BLaER1 treated with 17β-estradiol and CSF1 and Interleukin-3, amounts not matched to agents 10 nM and 100 nM (cell line): ENCODE measurements around the gene DGUOK.
A peak's percentile ranks its signal among the peaks of the same experiment; 100 is the strongest.

Experiments used
- H3K27ac ChIP-seq, 11 experiments: shearing (Covaris generic); formaldehyde crosslinking; 2 replicates each; pipeline ENCODE4 v1.8.1; 2022
- H3K27me3 ChIP-seq, 11 experiments: shearing (Covaris generic); formaldehyde crosslinking; 2 replicates each; pipeline ENCODE4 v1.8.1; 2022
- H3K36me3 ChIP-seq, 11 experiments: shearing (Covaris generic); formaldehyde crosslinking; 2 replicates each; pipeline ENCODE4 v1.8.1; 2022
- H3K4me1 ChIP-seq, 10 experiments: shearing (Covaris generic); formaldehyde crosslinking; 2 replicates each; pipeline ENCODE4 v1.8.1; 2022
- H3K4me2 ChIP-seq, 11 experiments: shearing (Covaris generic); formaldehyde crosslinking; 2 replicates each; pipeline ENCODE4 v1.8.1; 2022
- H3K4me3 ChIP-seq, 10 experiments: shearing (Covaris generic); formaldehyde crosslinking; 2 replicates each; pipeline ENCODE4 v1.8.1; 2022
- H3K9ac ChIP-seq, 11 experiments: shearing (Covaris generic); formaldehyde crosslinking; 2 replicates each; pipeline ENCODE4 v1.8.1; 2022
- H3K9me3 ChIP-seq, 11 experiments: shearing (Covaris generic); formaldehyde crosslinking; replicated peaks in 1 of 11; 2 replicates each; pipeline ENCODE4 v1.8.1; 2022
- H4K20me1 ChIP-seq, 11 experiments: shearing (Covaris generic); formaldehyde crosslinking; 2 replicates each; pipeline ENCODE4 v1.8.1; 2022
- Cebpa-rat ChIP-seq, 11 experiments: shearing (Covaris generic); IDR thresholded peaks; 2 replicates each; pipeline ENCODE4 v1.8.1; 2022

The DGUOK gene

DNA sequence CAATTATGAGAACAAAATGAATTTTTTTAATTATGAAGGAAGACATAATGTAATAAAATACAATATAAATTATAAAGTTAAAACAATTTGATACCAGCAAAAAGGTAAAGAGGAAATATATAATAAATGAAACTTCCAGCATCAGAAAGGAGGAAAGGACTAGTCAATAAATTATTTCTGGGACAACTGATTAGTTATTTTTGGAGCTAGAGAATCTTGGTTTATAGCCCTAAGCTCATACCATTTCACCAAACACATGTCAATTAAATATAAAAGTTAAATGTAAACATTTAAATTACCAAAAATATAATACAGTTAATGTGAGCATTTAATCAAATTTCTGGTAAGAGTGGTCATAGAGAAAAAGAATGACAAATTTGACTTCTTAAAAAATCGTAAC lies 21.7 kb upstream of the DGUOK start:
- H3K27ac ChIP-seq, result no peak overlapping the region
- peaks cover 0 to 18% (median 10%) of the 10 kb centered on the region in 10 experiments; a peak in 15 of 20 replicates for H3K4me1 ChIP-seq
- H3K9me3 ChIP-seq, result no peaks in the 10 kb centered on the region
- no peaks in the 10 kb centered on the region for H3K36me3 ChIP-seq
- no peak overlapping the region for H3K9ac ChIP-seq
- H3K27me3 ChIP-seq, result no peaks in the 10 kb centered on the region
- H3K4me2 ChIP-seq, result no peak overlapping the region
- no peak overlapping the region for H3K4me3 ChIP-seq
- TF ChIP-seq Cebpa-rat (IDR thresholded peaks at IDR 0.05), result no peak
- no peaks in the 10 kb centered on the region for H4K20me1 ChIP-seq

DNA sequence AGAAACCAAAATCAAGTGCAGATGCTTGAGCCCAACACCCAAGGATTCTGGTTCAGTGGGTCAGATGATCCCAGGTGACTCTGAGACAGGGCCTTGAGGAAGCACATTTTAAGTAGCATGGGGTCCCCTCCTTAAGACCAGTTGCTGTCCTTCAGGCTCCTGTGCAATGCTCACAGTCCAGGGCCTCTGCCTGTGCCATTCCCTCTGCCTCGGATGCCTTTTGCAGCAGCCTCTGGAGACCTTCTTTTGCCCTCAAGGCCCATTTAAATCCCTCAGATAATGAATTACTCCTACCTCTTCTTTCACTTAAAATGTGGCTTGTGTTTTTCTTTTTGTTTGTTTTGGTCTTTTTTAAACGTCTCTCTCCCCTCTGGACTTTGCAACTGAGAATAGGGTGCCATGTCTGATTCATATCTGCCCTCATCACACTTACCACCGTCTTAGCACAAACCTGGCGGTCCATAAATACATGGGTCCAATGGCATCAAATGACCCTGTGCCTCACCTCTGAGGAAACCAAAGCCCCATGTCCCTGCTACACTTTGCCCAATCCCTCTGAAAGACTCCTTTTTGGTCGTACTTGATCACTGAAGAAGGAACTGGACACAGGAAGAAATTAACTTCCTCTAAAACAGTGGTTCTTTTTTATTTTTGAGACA lies 19.7 kb upstream of the DGUOK start:
- H4K20me1 ChIP-seq, result no peaks in the 10 kb centered on the region
- H3K4me1 ChIP-seq, result peaks cover 0 to 18% (median 10%) of the 10 kb centered on the region in 10 experiments; a peak in 15 of 20 replicates
- H3K9ac ChIP-seq, result no peak overlapping the region
- H3K9me3 ChIP-seq, result no peaks in the 10 kb centered on the region
- no peak overlapping the region for H3K4me3 ChIP-seq
- H3K36me3 ChIP-seq, result no peaks in the 10 kb centered on the region
- H3K27me3 ChIP-seq, result no peaks in the 10 kb centered on the region
- peak overlapping the region in 2 of 11 experiments; percentile 12 to 13; a peak in 1 of 22 replicates for H3K27ac ChIP-seq
- peak overlapping the region in 8 of 11 experiments; percentile 10 to 62 (median 29); a peak in 12 of 22 replicates for H3K4me2 ChIP-seq
- TF ChIP-seq Cebpa-rat (IDR thresholded peaks at IDR 0.05), result no peak

DNA sequence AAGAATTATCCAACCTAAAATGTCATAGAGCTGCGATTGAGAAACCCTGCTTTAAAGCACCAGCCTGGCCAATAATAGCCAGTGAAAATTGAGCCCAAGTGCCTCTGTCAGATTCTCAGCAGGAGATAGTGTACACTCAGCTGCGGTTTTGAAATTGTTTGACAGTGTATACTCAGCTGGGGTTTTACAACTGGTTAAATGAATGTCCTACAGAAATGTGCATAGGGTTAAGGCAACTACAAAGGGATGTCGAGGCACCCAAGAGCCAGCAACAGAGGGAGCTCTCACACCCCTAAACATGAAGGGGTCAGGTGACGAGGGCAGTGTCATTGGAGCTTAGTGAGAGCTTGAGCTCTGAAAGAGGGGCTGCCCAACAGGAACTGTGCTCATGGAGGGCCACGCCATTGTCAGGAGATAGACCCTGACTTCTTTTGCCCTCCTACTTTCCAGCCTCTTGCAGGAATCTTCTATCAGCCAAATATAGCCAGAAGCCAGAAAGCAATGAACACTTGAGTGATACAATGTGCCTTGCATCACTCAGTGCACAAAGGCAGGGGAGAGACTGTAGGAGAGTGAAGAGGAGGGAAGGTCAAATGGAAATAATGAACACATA lies 18.7 kb upstream of the DGUOK start:
- H3K27me3 ChIP-seq, result no peaks in the 10 kb centered on the region
- H3K36me3 ChIP-seq, result no peaks in the 10 kb centered on the region
- H3K4me3 ChIP-seq, result no peak overlapping the region
- H3K27ac ChIP-seq, result no peak overlapping the region; a peak in 1 of 22 replicates
- H3K9me3 ChIP-seq, result no peaks in the 10 kb centered on the region
- H3K4me2 ChIP-seq, result peak overlapping the region in 5 of 11 experiments; percentile 25 to 62 (median 38); a peak in 10 of 22 replicates
- no peak for TF ChIP-seq Cebpa-rat (IDR thresholded peaks at IDR 0.05)
- H3K9ac ChIP-seq, result no peak overlapping the region
- H4K20me1 ChIP-seq, result no peaks in the 10 kb centered on the region
- peaks cover 0 to 18% (median 10%) of the 10 kb centered on the region in 10 experiments; a peak in 15 of 20 replicates for H3K4me1 ChIP-seq

DNA sequence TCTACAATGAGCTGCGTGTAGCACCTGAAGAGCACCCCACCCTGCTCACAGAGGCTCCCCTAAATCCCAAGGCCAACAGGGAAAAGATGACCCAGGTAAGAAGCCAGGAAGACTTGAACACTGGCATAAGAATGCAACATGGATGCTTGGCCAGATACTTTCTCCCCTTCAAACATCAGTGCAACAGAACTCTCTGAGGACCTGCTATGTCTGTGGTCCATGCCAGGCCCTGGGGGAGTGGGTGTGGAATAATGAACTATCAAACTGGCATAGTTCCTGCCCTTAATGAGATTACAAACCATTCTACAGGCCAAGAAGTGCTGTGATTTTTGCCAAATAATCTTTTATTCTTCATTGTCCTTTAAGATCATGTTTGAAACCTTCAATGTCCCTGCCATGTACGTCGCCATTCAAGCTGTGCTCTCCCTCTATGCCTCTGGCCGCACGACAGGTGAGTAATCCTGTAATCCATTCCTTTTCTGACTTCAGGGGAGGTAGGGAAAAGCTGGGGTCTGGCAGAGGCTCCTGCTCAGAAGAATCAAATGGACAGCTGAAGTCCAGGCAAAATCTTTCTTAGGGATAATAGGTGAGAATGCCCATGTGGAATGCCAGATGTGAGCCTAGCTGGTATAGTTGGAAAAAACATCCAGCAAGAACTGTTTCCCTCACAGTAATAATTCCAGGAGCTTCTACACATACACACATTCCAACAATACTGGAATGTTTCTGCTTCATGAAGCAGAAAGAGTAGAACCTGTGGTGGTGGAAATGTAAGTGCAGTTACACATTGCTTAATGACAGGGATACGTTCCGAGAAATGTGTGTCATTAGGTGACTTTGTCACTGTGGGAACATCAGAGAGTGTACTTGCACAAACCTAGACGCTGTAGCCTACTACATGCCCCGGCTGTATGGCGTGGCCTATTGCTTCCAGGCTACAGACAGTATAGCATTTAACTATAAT lies 17.7 kb upstream of the DGUOK start:
- peaks cover 0 to 18% (median 10%) of the 10 kb centered on the region in 10 experiments; a peak in 15 of 20 replicates for H3K4me1 ChIP-seq
- H3K4me2 ChIP-seq, result peak overlapping the region in 1 of 11 experiments; percentile 62; a peak in 1 of 22 replicates
- H3K9ac ChIP-seq, result no peak overlapping the region
- no peaks in the 10 kb centered on the region for H3K27me3 ChIP-seq
- H3K9me3 ChIP-seq, result no peaks in the 10 kb centered on the region
- H4K20me1 ChIP-seq, result no peaks in the 10 kb centered on the region
- H3K27ac ChIP-seq, result no peak overlapping the region
- H3K4me3 ChIP-seq, result no peak overlapping the region
- TF ChIP-seq Cebpa-rat (IDR thresholded peaks at IDR 0.05), result no peak
- H3K36me3 ChIP-seq, result no peaks in the 10 kb centered on the region

DNA sequence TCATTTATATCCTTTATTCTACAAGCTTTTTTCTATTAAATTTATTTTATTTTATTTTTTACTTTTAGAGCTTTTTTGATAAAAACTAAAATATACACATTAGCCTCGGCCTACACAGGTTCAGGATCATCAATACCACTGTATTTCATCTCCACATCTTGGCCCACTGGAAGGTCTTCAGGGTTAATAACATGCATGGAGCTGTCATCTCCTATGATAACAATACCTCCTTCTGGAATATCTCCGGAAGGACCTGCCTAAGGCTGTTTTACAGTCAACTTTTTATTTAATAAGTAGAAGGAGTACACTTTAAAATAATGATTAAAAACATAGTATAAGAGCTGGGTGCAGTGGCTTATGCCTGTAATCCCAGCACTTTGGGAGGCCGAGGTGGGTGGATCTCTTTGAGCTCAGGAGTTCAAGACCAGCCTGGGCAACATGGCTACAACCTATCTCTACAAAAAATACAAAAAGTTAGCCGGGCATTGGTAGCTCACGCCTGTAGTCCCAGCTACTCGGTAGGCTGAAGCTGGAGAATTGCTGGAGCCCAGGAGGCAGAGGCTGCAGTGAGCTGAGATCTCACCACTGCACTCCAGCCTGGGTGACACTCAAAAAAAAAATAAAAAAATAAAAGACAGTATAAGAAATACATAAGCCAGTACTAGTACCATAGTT lies 15.7 kb upstream of the DGUOK start:
- H3K4me3 ChIP-seq, result no peak overlapping the region
- no peak overlapping the region for H3K9ac ChIP-seq
- TF ChIP-seq Cebpa-rat (IDR thresholded peaks at IDR 0.05), result no peak
- no peaks in the 10 kb centered on the region for H3K9me3 ChIP-seq
- peaks cover 0 to 30% (median 12%) of the 10 kb centered on the region in 10 experiments; a peak in 16 of 20 replicates for H3K4me1 ChIP-seq
- no peaks in the 10 kb centered on the region for H4K20me1 ChIP-seq
- H3K36me3 ChIP-seq, result no peaks in the 10 kb centered on the region
- H3K4me2 ChIP-seq, result no peak overlapping the region
- no peak overlapping the region for H3K27ac ChIP-seq
- H3K27me3 ChIP-seq, result no peaks in the 10 kb centered on the region

DNA sequence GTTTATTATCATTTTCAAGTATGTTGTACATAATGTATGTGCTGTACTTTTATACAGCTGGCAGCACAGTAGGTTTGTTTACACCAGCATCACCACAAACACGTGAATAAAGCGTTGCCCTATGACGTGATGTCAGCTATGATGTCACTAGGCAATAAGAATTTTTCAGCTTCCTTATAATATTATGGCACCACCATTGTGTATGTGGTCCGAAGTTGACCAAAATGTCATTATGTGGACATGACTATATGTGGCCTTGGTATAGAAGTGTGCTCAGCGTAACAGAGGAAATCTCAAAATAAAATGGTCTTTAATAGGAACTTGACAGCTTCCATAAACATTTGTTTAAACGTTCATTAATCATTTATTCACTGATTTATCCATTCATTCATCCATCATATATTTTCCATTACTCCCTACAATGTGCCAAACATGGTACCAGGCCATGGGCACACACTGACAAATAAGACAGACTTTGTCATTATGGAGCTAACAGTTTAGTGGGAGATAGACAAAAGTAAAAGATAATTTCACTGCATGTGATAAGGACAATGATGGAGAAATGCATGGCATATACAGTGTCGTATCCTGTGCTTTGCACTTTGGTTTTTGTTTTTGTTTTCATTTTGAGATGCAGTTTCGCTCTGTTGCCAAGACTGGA lies 15.0 kb upstream of the DGUOK start:
- no peaks in the 10 kb centered on the region for H3K36me3 ChIP-seq
- no peak overlapping the region for H3K9ac ChIP-seq
- no peaks in the 10 kb centered on the region for H4K20me1 ChIP-seq
- H3K4me3 ChIP-seq, result no peak overlapping the region
- H3K4me1 ChIP-seq, result peaks cover 0 to 29% (median 12%) of the 10 kb centered on the region in 10 experiments; a peak in 16 of 20 replicates
- H3K9me3 ChIP-seq, result no peaks in the 10 kb centered on the region
- H3K4me2 ChIP-seq, result no peak overlapping the region
- TF ChIP-seq Cebpa-rat (IDR thresholded peaks at IDR 0.05), result no peak
- H3K27me3 ChIP-seq, result no peaks in the 10 kb centered on the region
- H3K27ac ChIP-seq, result no peak overlapping the region

DNA sequence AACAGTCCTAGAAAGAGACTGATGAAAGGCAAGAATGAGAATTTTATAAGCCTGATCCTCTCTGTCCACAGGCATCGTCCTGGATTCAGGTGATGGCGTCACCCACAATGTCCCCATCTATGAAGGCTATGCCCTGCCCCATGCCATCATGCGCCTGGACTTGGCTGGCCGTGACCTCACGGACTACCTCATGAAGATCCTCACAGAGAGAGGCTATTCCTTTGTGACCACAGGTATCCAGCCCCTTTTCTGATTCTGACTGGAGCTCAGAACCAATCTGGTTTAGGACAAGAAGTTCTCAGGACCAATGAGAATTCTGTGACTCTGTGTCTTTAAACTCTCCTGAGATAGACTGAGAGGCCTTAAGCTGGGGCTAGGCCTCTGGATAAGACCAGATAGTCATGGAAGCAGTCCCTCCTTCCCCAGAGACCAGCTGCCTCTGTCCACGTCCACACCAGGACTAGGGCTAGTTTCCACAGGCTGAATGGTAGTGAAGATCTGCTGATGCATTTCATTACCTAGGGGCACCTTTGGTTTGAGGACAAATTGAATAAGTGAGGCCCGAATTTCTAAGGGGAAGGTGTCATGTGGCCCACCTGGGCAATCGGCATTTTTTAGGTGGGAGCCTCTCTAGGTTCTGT lies 13.1 kb upstream of the DGUOK start:
- no peak for TF ChIP-seq Cebpa-rat (IDR thresholded peaks at IDR 0.05)

DNA sequence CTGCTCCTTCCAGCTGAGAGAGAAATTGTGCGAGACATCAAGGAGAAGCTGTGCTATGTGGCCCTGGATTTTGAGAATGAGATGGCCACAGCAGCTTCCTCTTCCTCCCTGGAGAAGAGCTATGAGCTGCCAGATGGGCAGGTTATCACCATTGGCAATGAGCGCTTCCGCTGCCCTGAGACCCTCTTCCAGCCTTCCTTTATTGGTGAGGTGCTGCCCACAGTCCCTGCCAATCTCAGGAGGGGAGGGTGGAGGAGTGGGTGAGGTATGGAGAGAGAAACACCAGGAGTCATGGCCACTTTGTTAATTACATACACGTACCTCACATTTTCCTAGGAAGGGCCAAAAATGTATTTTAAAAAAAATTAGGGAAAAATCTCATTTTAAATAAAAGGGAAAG lies 12.0 kb upstream of the DGUOK start:
- Histone ChIP-seq H3K4me2 (peak overlapping the region in 2 of 11 experiments; percentile 17 to 24; a peak in 3 of 22 replicates), H3K36me3 (no peaks in the 10 kb centered on the region), H3K9ac (no peak overlapping the region), H3K27me3 (no peaks in the 10 kb centered on the region), H3K4me1 (peaks cover 0 to 12% (median 7%) of the 10 kb centered on the region in 10 experiments; a peak in 12 of 20 replicates), H3K27ac (no peak overlapping the region), H3K4me3 (no peak overlapping the region), H4K20me1 (no peaks in the 10 kb centered on the region), H3K9me3 (0 out of 22 replicates have a peak, but pooled peaks cover 0 to 7% (median 0%) of the 10 kb centered on the region in 11 experiments)
- no peak for TF ChIP-seq Cebpa-rat (IDR thresholded peaks at IDR 0.05)

More for the DNA sequence above, 13.1 kb upstream of the DGUOK start:
- Histone ChIP-seq H3K36me3 (no peaks in the 10 kb centered on the region), H3K27me3 (no peaks in the 10 kb centered on the region), H3K4me3 (no peak overlapping the region), H3K9me3 (0 out of 22 replicates have a peak, but pooled peaks cover 0 to 2% (median 0%) of the 10 kb centered on the region in 11 experiments), H3K27ac (no peak overlapping the region), H3K4me1 (peaks cover 0 to 12% (median 7%) of the 10 kb centered on the region in 10 experiments; a peak in 12 of 20 replicates), H3K9ac (no peak overlapping the region), H4K20me1 (no peaks in the 10 kb centered on the region), H3K4me2 (no peak overlapping the region)
